Subcutaneous adipose tissue (tissue), 4 donors: ENCODE data around the gene CADM2. TPM values are rescaled to one million over a fixed set of nuclear protein-coding genes. Genes with fewer than 3 reads are reported as not detected.

ENCODE experiments used
- CTCF ChIP-seq: fragments of 450-650 bp; IDR thresholded peaks from one replicate; pipeline ENCODE4 v1.5.1; 2016; ENCODE audit warnings: low read depth, mild to moderate bottlenecking, control low read depth, antibody characterized with exemption, moderate library complexity
- total RNA-seq, 4 donors: library from RNA; depleted of rRNA; stranded (reverse); fragments of >200 nt; gene quantifications; one replicate each; pipeline ENCODE4 v1.1.0, GENCODE V29; 2016

The CADM2 gene
- total RNA-seq, 4 donors from 2014 or later, result 1.0 to 19.8 (median 4.4) TPM

- TF ChIP-seq CTCF, result no peak
These were observed 45.4 kb downstream of the CADM2 start for GRCh38 chr3:85004147-85004546.

GRCh38 chr3:85005946-85006345 lies 47.2 kb downstream of the CADM2 start:
- TF ChIP-seq CTCF, result no peak

GRCh38 chr3:85007195-85008094 lies 48.7 kb downstream of the CADM2 start:
- no peak for TF ChIP-seq CTCF

- TF ChIP-seq CTCF, result no peak
These were observed 62.0 kb downstream of the CADM2 start for GRCh38 chr3:85020828-85021227.

GRCh38 chr3:85030052-85030451 lies 71.3 kb downstream of the CADM2 start:
- TF ChIP-seq CTCF, result no peak

GRCh38 chr3:85037203-85037602 lies 78.4 kb downstream of the CADM2 start:
- no peak for TF ChIP-seq CTCF

- TF ChIP-seq CTCF, result no peak
These were observed 82.2 kb downstream of the CADM2 start for GRCh38 chr3:85041001-85041400.
